ENCODE measurements around the gene MYLK. TPM values are rescaled to one million over a fixed set of nuclear protein-coding genes. Genes with fewer than 3 reads are reported as not detected.

The MYLK gene
- total RNA-seq, 1 donor from 2014 or later: 20.1 TPM

- H3K27me3 Mint-ChIP-seq (ENCODE audit: low read depth): no peaks in the 10 kb centered on the region
- peaks cover 16% of the 10 kb centered on the region for H3K4me1 Mint-ChIP-seq
- no peak overlapping the region for H3K4me3 Mint-ChIP-seq
- DNase-seq (ENCODE audit: low read depth, low spot score): no peak
- H3K27ac Mint-ChIP-seq (ENCODE audit: unreplicated experiment): peak overlapping the region; percentile 98
- H3K36me3 Mint-ChIP-seq (ENCODE audit: low read depth): peaks cover 34% of the 10 kb centered on the region
- TF ChIP-seq CTCF (conservative IDR thresholded peaks at IDR 0.05): no peak
- peaks cover 15% of the 10 kb centered on the region for H3K9me3 Mint-ChIP-seq
Measured at GRCh38 chr3:123842711-123843110, 41.4 kb downstream of the MYLK start.

GRCh38 chr3:123841476-123842238 is 42.5 kb downstream of the MYLK start:
- peaks cover 36% of the 10 kb centered on the region for H3K36me3 Mint-ChIP-seq (ENCODE audit: low read depth)
- no peak for TF ChIP-seq CTCF (conservative IDR thresholded peaks at IDR 0.05)
- no peak for DNase-seq (ENCODE audit: low read depth, low spot score)
- H3K4me3 Mint-ChIP-seq: no peak overlapping the region
- H3K27ac Mint-ChIP-seq (ENCODE audit: unreplicated experiment): no peak overlapping the region
- peaks cover 16% of the 10 kb centered on the region for H3K4me1 Mint-ChIP-seq
- H3K27me3 Mint-ChIP-seq (ENCODE audit: low read depth): no peaks in the 10 kb centered on the region
- H3K9me3 Mint-ChIP-seq: peaks cover 13% of the 10 kb centered on the region

GRCh38 chr3:123840961-123841360 is 43.2 kb downstream of the MYLK start:
- no peak for DNase-seq (ENCODE audit: low read depth, low spot score)
- Mint-ChIP-seq H3K4me3 (no peak overlapping the region), H3K36me3 (ENCODE audit: low read depth) (peaks cover 32% of the 10 kb centered on the region), H3K27ac (ENCODE audit: unreplicated experiment) (no peak overlapping the region), H3K27me3 (ENCODE audit: low read depth) (no peaks in the 10 kb centered on the region), H3K9me3 (peaks cover 13% of the 10 kb centered on the region), H3K4me1 (peaks cover 16% of the 10 kb centered on the region)
- TF ChIP-seq CTCF (conservative IDR thresholded peaks at IDR 0.05): no peak

- Mint-ChIP-seq H3K36me3 (ENCODE audit: low read depth) (peaks cover 26% of the 10 kb centered on the region), H3K4me1 (peaks cover 3% of the 10 kb centered on the region), H3K4me3 (no peak overlapping the region), H3K9me3 (peaks cover 11% of the 10 kb centered on the region), H3K27ac (ENCODE audit: unreplicated experiment) (peak overlapping the region; percentile 37), H3K27me3 (ENCODE audit: low read depth) (no peaks in the 10 kb centered on the region)
- TF ChIP-seq CTCF (conservative IDR thresholded peaks at IDR 0.05): no peak
- no peak for DNase-seq (ENCODE audit: low read depth, low spot score)
Measured at GRCh38 chr3:123837858-123838257, 46.3 kb downstream of the MYLK start.

- H3K4me1 Mint-ChIP-seq: no peaks in the 10 kb centered on the region
- H3K4me3 Mint-ChIP-seq: no peak overlapping the region
Measured at GRCh38 chr3:123834631-123835030, 49.5 kb downstream of the MYLK start.

More at GRCh38 chr3:123834631-123835030, 49.5 kb downstream of the MYLK start:
- Mint-ChIP-seq H3K36me3 (ENCODE audit: low read depth) (peaks cover 11% of the 10 kb centered on the region), H3K27me3 (ENCODE audit: low read depth) (no peaks in the 10 kb centered on the region), H3K27ac (ENCODE audit: unreplicated experiment) (no peak overlapping the region), H3K9me3 (peaks cover 3% of the 10 kb centered on the region)
- TF ChIP-seq CTCF (conservative IDR thresholded peaks at IDR 0.05): no peak
- no peak for DNase-seq (ENCODE audit: low read depth, low spot score)

All from neural crest cell (in vitro differentiated cells).